Ramos (cell line): ENCODE measurements around the gene EI24.

Source experiments
- in situ Hi-C: fragments of 300-500 bp; cut with MboI; formaldehyde crosslinking; loops from one replicate; pipeline ENCODE4 v1.14.3; 2022; ENCODE audit warnings: low sequenced_read_pairs; ENCODE audit not compliant: unreplicated experiment

Gene EI24

DNA sequence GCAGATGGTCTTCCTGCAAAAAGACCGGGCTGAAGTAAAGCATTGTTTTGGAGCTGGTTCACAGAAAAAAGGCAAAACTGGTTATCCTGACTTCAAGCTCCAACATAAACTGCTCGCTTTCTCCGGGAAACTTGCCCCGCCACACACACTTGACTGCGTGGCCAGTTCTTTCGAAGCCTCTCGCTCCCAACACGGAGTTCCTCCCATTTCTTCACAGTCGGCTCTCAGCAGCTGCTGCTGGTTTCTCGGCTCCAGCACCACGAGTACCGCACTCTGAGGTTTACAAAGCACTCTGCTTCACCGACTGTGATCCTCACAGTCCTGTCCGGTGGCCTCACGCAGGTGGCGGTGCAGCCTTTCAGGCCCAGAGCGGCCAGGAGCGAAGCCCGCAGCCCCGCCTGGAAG lies 56.0 kb downstream of the EI24 start:
- in situ Hi-C loops: loop anchor here (25.0 kb wide), 1 partner anchor 262 kb away; the partner anchor contains the start of gene HYLS1

DNA sequence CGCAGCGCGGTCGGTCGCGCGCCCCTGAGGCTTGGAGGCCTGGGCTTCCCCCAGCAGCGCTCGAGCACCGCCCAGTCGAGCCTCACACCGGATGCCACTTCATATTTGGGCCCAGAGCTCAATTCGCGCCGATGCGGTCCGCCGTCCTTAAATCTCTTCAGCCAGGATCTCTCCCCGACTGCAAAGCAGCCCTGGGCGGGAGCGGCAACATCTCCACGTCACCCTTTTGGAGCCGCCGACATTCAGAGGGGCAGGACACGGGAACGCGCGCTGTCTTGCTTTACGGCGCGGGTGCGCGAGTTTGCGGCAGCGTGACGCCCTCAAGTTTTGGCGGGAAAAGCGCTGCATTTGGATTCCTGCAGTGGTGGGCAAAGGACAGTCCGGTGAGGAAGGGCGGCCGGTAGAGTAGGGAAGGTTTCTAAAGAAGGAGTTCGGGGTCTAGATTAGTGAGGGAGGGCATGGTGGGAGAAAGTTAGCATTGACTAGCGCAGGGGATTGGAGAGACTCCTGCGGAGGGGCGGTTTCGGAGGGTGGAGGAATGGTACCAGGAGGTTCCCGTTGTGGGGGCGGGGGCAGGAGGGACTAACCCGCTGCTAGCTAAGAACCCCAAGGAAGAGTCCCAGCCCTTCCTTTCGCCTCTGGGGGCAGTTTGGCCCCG lies 56.5 kb downstream of the EI24 start:
- in situ Hi-C loops: loop anchor here (25.0 kb wide), 1 partner anchor 262 kb away; the partner anchor contains the start of gene HYLS1

DNA sequence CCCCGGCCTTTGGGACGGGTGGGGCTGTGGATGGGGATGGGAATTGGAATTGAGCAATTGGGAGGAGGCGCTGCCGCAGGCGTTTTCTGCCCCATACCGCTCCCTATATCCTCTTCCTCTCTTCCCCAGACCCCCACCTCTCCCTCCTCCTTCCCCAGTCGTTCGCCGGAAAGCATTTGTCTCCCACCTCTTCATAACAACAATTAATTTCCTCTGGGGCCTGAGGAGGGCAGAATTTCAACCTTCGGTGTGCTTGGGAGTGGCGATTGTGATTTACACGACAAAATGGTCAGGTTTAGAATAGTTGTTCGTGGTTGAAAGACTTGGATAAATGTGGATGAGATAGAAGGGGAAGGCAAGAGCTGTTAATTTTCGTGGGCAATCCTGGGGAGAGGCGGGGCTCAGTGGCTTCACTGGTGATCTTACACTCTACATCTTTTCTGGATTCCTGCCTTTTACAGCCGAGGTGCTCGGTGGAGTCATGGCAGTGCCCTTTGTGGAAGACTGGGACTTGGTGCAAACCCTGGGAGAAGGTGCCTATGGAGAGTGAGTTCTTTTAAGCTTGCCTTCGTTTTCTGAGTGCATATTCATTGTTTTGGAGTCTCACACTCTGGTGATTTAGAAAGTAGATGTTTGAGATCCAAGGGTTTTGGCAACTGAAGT lies 57.1 kb downstream of the EI24 start:
- in situ Hi-C loops: loop anchor here (25.0 kb wide), 1 partner anchor 261 kb away; the partner anchor contains the start of gene HYLS1

DNA sequence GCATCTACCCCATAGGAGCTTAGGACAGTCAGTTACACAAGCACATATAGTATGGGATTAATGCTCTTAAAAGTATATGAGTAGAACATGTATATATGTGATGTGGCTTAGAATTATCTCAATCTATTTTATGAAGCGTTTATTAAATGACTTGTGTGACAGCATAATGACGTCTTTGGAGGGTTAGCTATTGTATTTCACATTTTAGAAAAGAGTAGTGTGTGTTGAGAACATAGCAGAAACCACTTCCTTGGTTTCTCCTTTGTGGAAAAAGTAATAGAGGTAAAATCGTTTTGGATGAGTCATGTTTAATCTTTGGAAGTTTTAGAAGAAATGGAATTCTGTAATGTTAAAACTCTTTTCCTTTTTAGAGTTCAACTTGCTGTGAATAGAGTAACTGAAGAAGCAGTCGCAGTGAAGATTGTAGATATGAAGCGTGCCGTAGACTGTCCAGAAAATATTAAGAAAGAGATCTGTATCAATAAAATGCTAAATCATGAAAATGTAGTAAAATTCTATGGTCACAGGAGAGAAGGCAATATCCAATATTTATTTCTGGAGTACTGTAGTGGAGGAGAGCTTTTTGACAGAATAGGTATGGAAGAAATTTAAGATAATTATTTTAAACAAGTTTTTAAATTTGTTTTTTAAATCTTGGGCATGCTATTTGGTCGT lies 58.1 kb downstream of the EI24 start:
- in situ Hi-C loops: loop anchor here (25.0 kb wide), 1 partner anchor 260 kb away; the partner anchor contains the start of gene HYLS1
